Measurements from ENCODE around the gene DDX54.

GRCh38 chr12:113196582-113196981 is 11.3 kb upstream of the DDX54 start:
- TF ChIP-seq POLR2AphosphoS5 (IDR thresholded peaks at IDR 0.05; ENCODE audit: borderline replicate concordance, low read depth, low read length), result 0 out of 2 replicates have a peak, but pooled peaks have one; percentile 0
- TF ChIP-seq EZH2 (IDR thresholded peaks at IDR 0.05), result no peak

Data from SK-N-MC (cell line).